Activated CD8-positive, alpha-beta memory T cell treated with anti-CD3 and anti-CD28 coated beads, Interleukin-2, amount 50 U/mL, for 24 hours (primary cell): ENCODE results near the gene PIK3R1.

Experiments
- DNase-seq: peaks from one replicate; pipeline ENCODE4 v3.0.0-alpha.2; 2020; ENCODE audit errors: extremely low read depth

The PIK3R1 gene

GRCh38 chr5:68251804-68252522 is 36.4 kb downstream of the PIK3R1 start:
- DNase-seq, result no peak

- no peak for DNase-seq
Measured at GRCh38 chr5:68252673-68253623, 37.4 kb downstream of the PIK3R1 start.

- DNase-seq, result no peak
Measured at GRCh38 chr5:68253624-68254585, 38.3 kb downstream of the PIK3R1 start.

- DNase-seq, result no peak
Measured at GRCh38 chr5:68254810-68255209, 39.3 kb downstream of the PIK3R1 start.

GRCh38 chr5:68255305-68256120 is 40.0 kb downstream of the PIK3R1 start:
- DNase-seq, result no peak

- no peak for DNase-seq
Measured at GRCh38 chr5:68257210-68257609, 41.7 kb downstream of the PIK3R1 start.

- no peak for DNase-seq
Measured at GRCh38 chr5:68258531-68258930, 43.0 kb downstream of the PIK3R1 start.

GRCh38 chr5:68259700-68260099 is 44.1 kb downstream of the PIK3R1 start:
- DNase-seq, result no peak

GRCh38 chr5:68260467-68260866 is 44.9 kb downstream of the PIK3R1 start:
- no peak for DNase-seq

- no peak for DNase-seq
Measured at GRCh38 chr5:68261169-68261568, 45.6 kb downstream of the PIK3R1 start.

GRCh38 chr5:68261569-68262065 is 46.1 kb downstream of the PIK3R1 start:
- no peak for DNase-seq

GRCh38 chr5:68264024-68264956 is 48.7 kb downstream of the PIK3R1 start:
- no peak for DNase-seq

- DNase-seq, result no peak
Measured at GRCh38 chr5:68265347-68265746, 49.8 kb downstream of the PIK3R1 start.

GRCh38 chr5:68265822-68266395 is 50.4 kb downstream of the PIK3R1 start:
- DNase-seq, result no peak

GRCh38 chr5:68266457-68266856 is 50.9 kb downstream of the PIK3R1 start:
- DNase-seq, result no peak

- DNase-seq, result no peak
Measured at GRCh38 chr5:68267066-68267465, 51.5 kb downstream of the PIK3R1 start.

GRCh38 chr5:68268101-68268851 is 52.7 kb downstream of the PIK3R1 start:
- DNase-seq, result no peak

GRCh38 chr5:68268852-68269130 is 53.2 kb downstream of the PIK3R1 start:
- DNase-seq, result no peak

GRCh38 chr5:68269820-68270219 is 54.3 kb downstream of the PIK3R1 start:
- DNase-seq, result no peak
